NCI-H446 treated with DMSO at 0.1 percent for 48 hours (cell line): ENCODE data around the gene NAA35.

Experiments
- DNase-seq: peaks from one replicate; lab custom pipeline; 2025; lab: John Stamatoyannopoulos, UW

NAA35 gene

DNA sequence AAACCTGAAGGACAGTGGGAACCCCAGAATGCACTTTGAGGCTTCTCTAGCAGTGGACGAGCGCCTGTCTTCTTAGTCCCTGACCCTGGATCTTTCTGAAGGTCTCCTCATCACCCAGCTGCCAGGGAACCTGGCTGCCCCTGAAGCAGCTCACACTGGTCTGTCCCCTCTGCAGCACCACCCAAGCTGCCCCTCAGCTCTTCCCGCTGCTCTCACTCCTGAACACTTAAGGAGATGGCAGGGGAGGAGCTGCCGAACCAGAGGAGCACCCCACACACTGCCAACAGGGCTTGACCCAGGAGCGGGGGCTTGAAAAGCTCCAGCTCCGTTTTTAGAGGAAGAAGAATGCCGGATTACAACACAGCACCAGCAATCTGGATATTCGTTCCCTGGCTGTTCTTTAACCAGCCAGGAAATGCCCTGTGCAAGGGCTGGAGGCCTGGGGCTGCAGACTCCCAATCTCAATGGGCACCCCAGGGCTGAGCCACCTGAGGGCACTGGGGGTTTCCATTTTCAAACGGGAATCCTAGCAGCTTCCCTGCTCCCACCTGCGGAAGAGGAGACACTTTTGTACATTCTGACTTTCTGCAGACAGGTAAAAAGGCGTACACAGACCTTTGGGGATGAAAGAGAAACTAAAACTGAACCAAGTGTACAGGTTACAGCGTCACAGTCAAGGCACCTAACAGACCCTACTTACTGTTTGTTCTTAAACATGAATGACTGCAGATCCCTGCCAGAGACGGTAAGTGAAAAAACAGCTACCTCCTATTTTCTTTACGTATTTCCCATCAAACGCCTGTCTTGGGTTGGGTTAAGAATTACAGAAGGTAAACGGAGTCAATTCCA lies 122.1 kb downstream of the NAA35 start:
- no peak for DNase-seq

DNA sequence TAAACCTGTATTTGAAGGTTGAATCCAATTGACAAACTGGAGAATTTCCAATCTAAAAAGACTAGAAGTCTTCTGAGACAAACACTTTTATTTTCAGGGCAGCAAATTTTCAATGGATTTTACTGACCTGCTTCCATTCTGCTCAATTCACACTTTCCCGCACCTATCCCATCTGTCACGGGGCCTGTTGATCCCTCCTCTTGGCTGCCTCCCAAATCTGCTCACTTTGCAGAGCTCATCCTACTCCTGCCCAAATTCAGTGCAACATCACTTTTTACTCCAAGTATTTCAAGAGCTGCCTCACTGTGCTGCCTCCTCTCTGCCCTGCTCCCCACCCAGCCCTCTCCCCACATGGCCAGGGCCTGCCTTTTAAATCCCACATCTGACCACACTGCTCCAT lies 123.3 kb downstream of the NAA35 start:
- peak; percentile 11 for DNase-seq

DNA sequence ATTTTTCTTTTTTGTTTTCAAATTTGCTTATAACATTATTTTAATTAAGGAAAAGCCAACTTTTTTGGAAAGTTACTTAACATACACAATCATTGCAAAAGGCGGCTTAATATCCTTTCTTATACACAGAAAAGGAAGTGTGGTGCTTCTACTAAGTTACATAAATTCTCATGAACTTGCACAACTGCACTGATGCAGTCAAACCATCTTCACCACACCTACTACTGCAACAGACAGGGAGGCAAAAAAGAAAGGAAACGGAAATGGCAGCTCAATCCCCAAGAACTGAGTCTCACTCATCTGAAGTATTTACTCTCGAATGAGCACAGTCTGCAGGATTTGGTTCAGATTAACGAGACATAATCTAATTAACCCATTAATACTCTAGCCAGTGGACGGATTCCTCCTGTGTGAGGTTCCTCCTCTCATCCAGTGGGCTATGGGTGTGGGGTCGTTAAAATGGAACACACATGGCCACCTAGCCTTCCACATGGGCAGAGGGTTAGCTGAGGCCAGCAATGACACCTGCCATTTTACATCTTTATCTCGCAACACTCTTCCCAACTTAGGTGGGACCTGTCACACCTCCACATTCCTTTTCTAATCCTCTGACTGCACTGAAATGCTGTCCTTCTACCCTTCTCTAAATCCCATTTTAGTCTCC lies 128.4 kb downstream of the NAA35 start:
- DNase-seq, result no peak
